C4-2B (cell line): Measurements from ENCODE around the gene PPIL1.
A peak's percentile ranks its signal among the peaks of the same experiment; 100 is the strongest.
"Not testable (repeated sequence)": the region's sequence is repeated elsewhere in the genome, so short reads cannot be mapped to it uniquely, and the experiment has no call there.

Source experiments
- H3K27ac ChIP-seq: fragments of 450-650 bp; 2 replicates; pipeline ENCODE4 v1.5.1; 2017
- ZFX ChIP-seq: fragments of 450-650 bp; IDR thresholded peaks from 2 replicates; pipeline ENCODE4 v1.6.1; 2017
- TF ChIP-seq, protein P1 (sequence below): fragments of 450-650 bp; conservative IDR thresholded peaks from 2 replicates; pipeline ENCODE4 v1.5.1; 2017; ENCODE audit warnings: mild to moderate bottlenecking

PPIL1 gene

DNA sequence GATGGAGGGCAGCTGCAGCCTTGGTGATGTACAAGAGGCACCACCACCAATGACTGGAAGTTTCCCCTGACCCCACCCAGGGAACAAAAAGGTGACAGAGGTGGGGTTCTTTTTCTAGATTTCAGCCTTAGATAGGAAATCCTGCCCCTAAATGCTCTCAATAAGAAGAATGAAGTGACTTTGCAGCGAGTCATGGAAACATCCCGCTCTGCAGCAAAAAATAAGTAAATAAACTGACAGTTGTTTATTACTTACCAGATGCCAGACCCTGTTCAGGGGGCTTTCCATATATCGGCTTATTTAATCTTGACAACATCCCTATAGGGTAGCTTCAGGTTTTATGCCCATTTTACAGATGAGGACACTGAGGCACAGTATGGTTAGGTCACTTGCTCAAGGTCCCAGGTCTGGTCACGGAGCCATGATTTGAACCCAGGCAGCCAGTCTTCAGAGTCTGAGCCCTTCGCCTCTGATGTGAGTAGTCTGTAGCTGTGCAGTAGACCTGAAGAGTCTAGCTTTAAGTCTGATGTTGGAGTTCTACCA lies 30.3 kb upstream of the PPIL1 start:
- no peak for TF ChIP-seq ZFX
- TF ChIP-seq, protein P1, sequence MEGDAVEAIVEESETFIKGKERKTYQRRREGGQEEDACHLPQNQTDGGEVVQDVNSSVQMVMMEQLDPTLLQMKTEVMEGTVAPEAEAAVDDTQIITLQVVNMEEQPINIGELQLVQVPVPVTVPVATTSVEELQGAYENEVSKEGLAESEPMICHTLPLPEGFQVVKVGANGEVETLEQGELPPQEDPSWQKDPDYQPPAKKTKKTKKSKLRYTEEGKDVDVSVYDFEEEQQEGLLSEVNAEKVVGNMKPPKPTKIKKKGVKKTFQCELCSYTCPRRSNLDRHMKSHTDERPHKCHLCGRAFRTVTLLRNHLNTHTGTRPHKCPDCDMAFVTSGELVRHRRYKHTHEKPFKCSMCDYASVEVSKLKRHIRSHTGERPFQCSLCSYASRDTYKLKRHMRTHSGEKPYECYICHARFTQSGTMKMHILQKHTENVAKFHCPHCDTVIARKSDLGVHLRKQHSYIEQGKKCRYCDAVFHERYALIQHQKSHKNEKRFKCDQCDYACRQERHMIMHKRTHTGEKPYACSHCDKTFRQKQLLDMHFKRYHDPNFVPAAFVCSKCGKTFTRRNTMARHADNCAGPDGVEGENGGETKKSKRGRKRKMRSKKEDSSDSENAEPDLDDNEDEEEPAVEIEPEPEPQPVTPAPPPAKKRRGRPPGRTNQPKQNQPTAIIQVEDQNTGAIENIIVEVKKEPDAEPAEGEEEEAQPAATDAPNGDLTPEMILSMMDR, result no peak
- H3K27ac ChIP-seq, result no peak overlapping the region

DNA sequence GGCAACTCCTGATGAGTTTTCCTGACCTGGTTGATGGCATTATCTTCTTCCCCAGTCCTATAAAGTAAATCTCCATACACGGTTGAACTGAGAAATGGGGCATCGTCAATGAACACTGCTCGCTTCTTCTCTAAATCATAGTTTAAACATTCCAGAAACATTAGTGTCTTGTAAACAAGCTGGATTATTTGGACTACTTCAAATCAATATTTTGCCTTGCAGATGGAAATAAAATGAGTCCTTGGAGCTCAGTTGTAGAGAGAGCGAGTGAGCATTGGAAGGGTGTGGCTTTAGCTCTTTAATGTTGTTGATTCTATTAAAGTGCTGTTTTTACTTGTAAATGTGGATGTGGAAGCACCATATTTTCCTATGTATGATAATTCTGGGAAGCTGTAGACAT lies 29.5 kb upstream of the PPIL1 start:
- TF ChIP-seq, protein P1, result no peak
- no peak for TF ChIP-seq ZFX
- no peak overlapping the region for H3K27ac ChIP-seq

DNA sequence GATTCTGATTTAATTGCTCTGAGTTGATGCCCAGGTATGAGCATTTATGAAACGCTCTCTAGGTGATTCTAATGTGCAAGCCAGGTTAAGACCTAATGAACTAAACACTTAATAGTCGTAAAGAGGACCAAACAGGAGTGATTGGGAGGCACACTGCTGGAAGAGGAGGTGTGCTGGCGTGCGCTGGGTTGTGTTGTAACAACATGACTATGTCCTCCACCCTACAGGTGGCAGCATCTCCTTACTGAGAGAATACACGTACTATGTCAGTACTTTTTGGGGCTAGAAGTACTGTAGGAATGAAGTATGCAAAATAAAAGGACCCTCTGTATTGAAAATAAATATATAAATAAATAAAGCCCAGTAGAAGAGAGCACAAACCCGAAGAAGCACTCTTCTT lies 23.0 kb upstream of the PPIL1 start:
- H3K27ac ChIP-seq, result no peak overlapping the region
- TF ChIP-seq ZFX, result no peak
- TF ChIP-seq, protein P1, result peak; percentile 10; the same call in 1 of the 2 replicates

DNA sequence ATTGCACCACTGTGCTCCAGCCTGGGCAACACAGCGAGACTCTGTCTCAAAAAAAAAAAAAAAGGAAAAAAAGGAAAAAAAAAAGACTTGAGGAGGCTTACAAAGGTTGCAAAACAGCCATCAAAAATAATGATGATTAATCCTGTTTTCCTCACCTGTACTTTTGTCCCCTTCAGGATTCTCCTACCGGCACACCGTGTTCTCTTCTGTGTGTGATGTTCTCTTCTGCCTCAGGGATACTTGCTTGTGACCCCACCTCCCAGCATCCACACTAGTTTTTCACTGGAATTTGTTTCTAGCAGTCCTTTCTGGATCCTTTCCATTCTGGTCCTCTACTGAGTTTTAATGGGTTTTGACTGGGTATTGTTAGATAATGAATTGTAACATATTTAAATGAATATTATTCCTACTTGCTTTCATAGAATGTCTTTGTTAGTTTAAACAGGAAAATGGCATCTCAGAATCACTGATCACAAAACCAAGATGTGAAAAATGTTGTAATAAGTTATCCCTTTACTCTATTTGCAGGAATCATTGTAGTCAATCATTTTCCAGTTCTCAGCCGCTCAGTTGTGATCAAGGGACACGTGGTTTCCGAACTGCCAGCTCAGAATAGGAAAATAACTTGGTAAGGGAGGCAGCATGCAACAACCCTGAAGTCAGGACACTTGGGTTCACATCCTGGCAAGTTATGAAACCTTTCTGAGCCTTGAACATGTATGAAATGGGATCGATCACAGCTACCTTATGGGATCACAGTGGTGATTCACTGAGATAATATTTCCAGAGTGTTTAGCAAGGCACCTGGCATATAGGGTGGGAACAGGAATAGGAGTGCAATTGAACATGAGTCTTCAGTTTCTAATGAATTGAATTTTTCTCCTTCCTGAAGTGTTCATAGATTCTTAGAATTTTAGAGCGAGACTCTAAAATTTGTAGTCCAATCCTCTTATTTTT lies 19.7 kb upstream of the PPIL1 start:
- no peak overlapping the region for H3K27ac ChIP-seq
- no peak for TF ChIP-seq ZFX
- TF ChIP-seq, protein P1, result no peak

DNA sequence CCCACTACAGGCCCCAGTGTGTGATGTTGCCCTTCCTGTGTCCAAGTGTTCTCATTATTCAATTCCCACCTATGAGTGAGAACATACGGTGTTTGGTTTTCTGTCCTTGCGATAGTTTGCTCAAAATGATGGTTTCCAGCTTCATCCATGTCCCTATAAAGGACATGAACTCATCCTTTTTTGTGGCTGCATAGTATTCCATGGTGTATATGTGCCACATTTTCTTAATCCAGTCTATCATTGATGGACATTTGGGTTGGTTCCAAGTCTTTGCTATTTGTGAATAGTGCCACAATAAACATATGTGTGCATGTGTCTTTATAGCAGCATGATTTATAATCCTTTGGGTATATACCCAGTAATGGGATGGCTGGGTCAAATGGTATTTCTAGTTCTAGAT lies 16.6 kb upstream of the PPIL1 start:
- H3K27ac ChIP-seq, result not testable (repeated sequence)

DNA sequence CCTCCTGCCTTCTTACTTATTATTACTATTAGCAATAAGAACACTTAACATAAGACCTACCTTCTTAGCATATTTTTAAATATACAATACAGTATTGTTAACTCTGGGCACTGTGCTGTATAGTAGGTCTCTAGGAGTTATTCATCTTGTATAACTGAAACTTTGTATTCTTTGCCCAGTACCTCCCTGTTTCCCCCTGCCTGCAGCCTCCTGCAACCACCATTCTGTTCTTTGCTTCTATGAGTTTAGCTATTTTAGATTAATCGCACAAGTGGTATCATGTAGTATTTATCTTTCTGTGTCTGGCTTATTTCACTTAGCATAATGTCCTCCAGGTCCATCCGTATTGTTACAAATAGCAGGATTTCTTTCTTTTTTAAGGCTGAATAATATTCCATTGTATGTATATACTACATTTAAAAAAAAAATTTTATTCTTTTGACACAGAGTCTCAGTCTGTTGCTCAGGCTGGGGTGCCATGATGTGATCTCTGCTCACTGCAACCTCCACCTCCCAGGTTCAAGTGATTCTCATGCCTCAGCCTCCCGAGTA lies 15.6 kb upstream of the PPIL1 start:
- no peak for TF ChIP-seq ZFX
- TF ChIP-seq, protein P1, result no peak
- no peak overlapping the region for H3K27ac ChIP-seq

DNA sequence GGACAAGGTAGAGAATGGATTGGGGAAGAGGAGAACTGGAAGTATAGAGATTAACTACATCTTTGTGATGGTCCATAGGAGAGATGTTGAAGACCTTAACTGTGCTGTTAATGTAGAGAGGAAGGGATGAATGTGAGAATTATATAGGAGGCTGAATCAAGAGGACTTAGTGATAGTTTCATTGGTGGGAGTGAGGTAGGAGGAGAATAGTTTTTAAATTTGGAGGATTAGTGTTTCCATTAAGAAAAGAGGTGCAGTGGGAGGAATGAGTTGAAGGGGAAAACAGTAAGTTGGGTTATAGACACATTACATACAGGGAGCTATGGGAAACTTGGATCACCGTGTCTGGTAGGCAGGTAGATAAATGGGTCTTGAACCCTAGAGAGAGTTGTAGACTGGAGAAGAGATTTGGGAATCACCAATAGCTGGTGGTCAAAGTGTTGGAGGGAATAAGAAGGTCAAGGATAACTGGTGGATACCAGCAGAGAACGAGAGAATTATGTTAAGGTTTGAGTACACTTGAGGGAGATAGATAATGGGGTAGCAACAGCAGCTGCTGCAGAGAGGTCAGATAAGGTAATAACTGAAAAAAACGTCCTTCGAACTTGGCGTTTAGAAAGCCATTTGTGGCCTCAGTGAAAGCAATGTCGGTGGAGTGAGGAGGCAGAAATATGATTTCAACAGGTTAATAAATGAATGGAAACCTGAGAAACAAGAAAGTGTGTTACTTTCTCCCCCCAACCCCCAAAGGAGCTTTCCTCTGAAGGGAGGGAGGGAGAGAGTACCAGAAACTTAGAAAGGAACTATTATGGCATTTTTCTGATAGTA lies 14.3 kb upstream of the PPIL1 start:
- TF ChIP-seq, protein P1, result no peak
- TF ChIP-seq ZFX, result no peak
- H3K27ac ChIP-seq, result no peak overlapping the region
